ENCODE measurements around the gene SMARCAL1.

The SMARCAL1 gene

DNA sequence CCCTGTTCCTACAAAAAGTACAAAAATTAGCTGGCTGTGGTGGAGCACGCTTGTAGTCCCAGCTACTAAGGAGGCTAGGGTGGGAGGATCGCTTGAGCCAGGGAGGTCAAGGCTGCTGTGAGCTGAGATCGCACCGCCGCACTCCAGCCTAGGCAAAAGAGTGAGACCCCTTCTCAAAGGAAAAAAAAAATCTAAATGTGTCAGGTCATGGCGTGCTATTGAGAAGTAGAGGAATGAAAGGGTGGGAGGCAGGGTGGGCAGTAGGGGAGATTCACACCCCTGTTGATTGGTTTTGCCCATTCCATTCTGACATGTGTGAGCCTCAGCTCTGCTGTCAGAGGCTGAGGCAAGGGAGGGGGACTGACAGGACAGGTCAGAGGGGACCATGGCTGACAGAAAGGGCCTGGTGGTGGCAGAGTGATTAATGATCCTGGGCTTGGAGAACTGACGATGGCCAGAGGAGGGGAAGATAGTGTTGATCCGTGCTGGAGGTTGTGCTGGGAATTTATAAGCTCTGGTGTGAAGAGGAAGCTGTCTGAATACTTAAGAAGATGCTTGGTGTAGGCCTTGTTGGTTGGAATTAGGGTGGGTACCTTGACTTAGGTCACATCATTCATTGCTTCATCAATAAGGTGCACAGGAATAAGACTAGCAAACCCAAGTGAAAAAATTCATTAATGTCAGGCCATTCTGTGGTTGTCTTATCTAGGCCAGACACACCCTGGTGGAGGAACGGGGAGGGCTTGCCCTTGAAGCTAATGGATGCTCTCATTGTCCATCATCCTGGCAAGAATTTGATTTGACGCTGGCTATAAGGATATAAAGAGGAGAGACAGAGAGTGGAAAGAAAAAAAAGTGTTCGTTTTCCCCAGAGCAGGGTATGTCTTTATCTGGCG lies 19.1 kb upstream of the SMARCAL1 start:
- DNase-seq = no peak

DNA sequence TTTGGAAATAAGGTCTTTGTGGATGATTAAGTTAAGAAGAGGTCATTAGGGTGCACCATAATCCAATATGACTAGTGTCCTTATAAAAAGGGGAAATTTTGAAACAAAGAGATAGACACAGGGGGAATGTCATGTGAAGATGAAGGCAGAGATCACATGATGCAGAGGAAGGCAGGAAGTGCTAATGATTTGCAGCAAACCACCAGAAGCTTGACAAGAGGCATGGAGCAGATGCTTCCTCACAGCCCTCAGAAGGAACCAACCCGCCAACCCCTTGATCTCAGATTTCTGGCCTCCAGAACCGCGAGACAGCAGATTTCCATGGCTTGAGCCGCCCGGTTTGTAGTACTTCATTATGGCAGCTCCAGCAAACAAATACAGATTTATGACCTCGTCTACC lies 17.4 kb upstream of the SMARCAL1 start:
- DNase-seq = no peak

DNA sequence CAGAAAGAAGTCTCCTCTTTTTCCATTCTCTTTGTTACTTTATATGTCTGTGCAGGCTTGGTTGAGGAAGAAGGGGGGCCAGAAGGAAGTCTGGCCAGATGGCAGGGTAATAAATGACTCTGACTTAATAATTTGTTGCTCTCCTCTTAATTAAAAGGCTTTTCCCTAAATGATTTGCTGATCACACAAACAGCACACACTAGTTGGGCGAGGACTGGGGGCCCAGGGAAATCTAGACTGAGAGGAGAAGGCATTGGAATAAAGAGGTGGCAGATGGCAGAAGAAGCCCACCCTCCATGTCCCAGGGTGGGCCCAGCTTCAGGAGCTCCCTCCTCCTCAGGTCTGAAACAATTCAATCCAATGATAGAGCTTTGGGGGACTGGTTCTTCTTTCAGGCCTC lies 12.7 kb upstream of the SMARCAL1 start:
- no peak for DNase-seq

DNA sequence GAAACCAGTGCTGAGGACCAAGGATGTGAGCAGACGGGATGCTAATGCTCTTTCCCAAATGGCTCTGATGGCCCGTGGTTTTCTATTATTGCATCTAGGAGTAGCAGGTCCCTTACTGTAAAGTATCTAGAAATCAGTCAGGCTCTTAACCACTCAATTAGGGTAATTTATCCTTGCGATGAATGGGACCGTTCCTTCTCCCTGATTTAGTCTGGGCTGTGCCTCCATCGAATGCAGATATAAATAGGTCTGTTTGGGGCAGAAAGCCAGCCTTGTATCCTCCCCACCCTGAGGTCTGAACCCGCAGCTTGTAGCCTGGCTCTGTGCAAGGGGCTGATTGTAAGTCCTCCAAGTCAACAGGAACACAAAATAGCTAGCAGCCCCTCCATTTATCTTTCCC lies 9.5 kb upstream of the SMARCAL1 start:
- no peak for DNase-seq

DNA sequence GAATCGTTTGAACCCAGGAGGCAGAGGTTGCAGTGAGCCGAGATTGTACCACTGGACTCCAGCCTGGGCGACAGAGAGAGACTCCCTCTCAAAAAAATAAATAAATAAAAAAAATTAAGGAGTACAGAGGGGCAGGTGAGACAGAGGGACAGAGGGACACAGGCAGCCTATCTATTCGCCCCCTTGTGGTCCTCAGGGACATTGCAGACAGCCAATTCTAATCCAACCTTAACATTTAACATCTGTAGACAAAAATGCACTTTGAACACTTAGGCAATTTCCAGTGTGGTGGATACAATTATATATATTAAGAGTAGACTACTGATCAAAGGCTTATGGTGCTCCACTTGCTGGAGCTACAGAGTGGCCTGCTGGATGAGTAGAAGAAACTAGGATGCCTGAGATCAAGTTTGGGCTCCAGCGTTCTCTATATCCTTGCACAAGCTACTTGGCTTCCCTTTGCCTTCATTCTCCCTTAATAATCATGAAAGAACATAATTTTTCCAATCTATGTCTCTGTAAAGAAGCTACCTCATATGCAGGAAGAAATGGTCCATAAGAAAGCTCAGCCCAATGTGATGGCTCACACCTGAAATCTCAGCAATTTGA lies 8.2 kb upstream of the SMARCAL1 start:
- peak; percentile 4 for DNase-seq

DNA sequence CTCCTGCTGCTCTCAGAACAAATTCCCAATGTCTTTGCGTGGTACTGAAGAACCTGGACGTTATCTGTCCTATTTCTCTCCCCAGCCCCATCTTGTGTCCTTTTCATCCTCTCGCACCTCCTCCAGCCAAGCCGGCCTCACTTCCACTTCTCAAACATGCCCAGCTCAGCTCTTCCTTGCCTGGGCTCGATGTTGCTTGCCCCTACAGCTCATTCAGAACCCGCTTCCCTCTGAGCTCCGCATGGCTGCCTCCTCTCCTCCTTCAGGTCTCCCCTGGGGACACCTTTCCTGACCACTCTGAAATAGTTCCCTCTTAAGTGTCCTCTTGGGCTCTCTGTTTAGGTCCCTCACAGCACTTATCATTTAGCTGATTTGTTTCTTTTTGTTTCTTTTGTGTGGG lies 6.7 kb upstream of the SMARCAL1 start:
- DNase-seq = no peak

DNA sequence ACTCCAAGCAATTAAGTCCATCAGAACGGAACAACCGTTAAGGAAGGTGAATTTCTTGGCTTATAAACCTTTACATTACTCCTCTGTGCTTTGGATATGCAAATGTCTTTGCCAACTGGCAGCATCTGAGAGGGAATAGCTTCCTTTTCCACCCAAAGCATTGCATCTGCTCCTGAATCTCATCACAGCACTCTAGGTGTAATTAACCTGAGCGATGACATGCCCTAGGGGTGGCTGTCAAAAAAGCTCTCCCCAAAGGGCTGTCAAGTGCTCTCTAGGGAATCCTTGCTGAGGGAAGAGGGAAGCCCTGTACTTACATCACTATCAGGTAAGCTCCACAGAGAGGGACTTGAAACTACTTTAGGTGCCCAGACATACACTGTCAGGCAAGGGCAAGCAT lies 5.5 kb upstream of the SMARCAL1 start:
- DNase-seq = no peak

DNA sequence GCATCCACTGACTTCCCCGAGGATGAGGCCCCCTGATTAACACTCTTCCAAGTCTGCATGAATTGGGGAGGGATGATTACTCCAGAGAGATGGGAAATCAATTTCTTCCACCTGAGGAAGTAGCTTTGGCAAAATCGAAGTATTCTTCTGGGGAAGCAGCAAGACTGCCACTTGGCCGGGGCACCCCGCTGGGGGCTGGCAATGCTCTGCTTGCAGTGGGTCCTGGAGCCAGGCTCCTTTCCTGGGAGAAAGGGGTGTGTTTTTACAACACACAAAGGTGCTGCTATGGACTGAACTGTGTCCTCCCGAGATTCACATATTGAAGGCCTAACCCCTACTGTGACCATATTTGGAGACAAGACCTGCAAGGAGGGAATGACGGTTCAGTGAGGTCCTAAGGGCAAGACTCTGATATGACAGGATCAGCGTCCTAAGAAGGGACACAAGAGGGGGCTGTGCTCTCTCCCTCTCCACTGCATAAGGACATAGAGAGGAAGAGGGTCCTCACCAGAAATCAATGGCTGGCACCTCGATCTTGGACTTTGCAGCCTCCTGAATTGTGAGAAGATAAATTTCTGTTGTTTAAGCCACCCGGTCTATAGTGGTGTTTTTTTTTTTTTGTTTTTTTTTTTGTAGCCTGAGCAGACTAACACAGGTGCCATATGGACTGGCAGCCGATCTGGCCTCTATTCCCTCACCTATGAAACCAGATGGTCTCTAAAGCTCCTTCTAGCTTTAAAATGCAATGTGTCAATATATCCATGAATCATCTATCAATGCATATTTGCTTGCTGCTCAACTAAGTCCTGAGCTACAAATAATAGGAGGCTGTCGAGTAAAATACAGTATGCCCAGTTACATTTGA lies 3.6 kb upstream of the SMARCAL1 start:
- DNase-seq = no peak

DNA sequence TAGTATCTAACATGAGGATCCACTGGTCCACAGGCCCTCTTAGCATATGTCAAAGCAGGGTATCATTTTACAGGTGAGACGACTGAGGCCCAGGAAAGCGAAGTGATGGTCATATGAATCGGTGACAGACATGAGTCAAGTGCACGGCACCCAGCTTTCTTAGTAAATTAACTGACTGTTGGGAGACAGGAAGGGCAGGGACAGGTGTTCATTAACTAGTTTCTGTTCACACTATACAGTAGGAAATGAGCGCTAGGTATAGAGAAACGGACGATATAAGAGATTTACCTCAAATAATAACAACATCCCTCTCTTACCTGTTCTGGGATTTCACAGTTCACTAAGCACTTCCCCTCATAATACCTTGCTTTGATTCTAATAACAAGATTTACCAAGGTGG lies 1.7 kb upstream of the SMARCAL1 start:
- DNase-seq = no peak

DNA sequence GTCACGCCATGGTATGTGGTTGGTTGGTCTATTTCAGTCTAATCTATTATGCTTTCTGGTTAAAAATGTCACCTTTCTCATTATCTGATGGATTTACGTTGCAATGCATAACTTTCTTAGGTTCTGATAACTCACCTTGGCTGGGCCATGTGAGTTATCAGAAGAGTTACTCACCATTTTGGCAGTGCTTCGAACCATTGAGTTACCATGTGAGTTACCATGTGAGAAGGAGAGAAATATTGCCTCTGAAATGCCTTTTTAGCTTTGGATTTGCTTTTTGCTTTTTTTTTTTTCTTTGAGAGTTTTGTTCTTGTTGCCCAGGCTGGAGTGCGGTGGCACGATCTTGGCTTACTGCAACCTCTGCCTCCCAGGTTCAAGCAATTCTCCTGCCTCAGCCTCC lies 1.6 kb downstream of the SMARCAL1 start:
- DNase-seq = no peak

DNA sequence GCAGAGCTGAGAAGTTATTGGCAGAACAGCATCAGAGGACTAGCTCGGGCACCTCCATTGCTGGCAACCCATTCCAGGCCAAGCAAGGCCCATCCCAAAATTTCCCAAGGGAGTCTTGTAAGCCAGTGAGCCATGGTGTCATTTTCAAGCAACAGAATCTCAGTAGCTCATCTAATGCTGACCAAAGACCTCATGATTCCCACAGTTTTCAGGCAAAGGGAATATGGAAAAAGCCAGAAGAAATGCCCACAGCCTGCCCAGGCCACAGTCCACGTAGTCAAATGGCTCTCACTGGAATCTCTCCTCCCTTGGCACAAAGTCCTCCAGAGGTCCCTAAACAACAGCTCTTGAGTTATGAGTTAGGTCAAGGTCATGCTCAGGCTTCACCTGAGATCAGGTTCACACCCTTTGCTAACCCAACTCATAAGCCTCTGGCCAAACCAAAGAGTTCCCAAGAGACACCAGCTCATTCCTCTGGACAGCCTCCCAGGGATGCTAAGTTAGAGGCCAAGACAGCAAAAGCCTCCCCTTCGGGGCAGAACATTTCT lies 2.6 kb downstream of the SMARCAL1 start:
- DNase-seq = no peak

DNA sequence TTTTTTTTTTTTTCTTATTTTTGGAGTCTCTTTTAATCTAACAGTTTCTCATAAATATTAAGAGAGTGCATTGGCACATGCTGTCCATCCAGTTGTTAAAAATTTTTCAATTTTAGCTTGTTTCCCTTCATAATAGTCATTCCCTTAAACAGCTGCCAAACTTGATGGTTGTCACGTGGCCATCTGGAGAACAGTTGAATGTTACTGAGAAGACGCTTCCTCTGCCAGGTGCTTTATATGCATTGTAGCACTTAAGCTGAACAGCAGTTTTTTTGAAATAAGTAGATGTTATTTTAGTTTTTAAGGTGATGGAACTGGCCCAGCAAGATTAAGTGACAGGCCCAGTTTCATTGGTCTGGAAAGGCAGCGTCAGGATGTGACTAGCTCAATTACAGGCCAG lies 3.3 kb downstream of the SMARCAL1 start:
- no peak for DNase-seq

DNA sequence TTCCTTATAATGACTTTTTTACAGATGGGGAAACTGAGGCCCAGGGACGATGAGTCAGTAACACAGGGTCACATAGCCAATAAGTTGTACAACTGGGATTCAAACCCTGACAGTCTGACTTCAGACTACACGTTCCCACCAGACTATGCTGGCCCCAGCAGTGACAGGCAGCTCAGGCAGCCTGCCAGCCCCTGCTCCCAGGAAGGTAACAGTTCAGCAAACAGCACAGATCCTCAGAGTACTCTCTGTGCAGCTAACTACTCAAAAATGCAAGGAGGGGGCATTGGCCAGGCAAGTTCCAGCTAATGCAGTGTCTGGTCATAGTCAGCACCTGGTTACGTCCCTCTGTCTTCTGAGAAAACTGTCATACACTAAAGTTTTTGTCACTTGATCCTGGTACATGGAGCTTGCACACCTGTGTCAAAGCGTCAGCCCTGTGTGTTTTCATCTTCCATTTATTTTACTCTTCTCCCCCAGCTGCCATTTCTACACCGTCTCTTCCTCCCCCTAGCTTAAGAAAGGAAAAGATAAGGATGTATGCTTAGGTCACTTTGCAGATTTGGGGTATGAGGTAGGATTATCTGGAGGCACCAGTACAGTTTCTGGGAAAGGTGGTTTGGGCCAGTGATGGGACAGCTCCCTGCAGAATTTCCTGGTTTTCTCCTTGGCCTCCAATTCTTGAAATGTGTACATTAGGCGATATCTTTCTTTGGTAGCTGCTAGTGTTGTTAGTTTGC lies 4.5 kb downstream of the SMARCAL1 start:
- no peak for DNase-seq

DNA sequence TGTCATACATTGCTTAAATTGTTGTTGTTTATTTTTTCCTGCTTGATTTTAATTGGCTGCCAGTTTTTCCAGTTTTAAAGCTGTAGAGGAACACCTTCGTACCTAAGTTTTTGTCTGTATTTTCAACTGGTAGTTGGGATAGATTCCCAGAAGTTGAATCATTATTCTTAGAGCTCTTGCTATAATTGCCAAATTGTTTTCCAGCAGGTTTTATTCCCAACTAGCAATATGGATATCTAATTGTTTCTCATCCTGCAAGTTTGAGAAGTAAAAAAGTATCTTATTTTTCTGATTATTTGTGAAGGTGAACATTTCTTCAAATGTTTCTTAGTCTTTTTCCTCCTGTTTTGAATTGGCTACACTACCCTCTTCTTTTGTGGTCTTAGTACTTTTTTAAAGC lies 6.7 kb downstream of the SMARCAL1 start:
- no peak for DNase-seq

DNA sequence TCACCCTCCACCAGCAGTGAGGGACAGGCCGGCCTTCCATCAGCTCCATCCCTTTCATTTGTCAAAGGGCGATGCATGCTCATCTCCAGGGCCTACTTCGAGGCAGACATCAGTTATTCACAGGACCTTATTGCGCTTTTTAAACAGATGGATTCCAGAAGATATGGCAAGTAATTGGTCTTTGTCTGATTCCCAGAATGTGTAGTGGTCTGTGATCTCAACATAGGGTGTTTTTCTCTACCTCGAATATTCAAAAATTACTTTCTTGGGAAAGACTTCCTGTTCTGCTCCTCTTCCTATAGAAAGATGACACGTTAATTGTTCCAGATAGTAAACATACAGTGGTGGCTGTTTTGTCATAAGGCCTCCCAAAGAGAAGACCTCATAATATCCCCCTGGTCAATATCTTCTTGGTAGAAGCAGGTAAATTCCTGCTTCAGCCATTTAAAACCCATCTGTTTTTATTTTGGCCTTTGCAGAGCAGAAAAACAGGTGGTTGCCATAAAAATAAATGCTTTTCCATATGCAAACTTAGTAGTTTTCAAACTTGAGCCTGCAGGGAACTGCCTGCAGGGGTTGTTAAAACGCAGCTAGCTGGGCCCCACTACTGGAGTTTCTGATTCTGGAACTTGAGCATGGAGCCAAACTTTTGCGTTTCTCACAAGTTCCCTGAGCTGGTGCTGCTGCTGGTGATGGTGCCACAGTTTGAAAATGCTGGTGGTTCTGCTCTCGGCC lies 8.2 kb downstream of the SMARCAL1 start:
- DNase-seq = no peak

DNA sequence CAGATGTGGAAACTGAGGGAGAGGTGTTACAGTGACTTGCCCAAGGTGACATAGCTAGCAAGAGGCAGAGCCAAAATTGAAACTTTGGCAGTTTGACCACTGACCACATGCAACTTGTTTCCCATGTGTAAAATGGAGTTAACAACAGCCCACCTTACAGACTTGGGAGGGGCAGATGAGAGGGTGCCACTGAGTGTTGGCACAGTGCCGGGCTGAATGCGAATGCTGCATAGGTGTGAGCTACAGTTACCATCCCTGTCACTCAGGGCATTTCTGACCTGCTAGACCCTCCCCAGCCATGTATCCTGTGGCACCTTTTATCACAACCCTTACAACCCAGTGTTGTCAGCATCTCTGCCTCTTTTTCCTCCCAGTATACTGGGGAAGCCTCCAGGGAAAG lies 10.8 kb downstream of the SMARCAL1 start:
- DNase-seq = no peak

DNA sequence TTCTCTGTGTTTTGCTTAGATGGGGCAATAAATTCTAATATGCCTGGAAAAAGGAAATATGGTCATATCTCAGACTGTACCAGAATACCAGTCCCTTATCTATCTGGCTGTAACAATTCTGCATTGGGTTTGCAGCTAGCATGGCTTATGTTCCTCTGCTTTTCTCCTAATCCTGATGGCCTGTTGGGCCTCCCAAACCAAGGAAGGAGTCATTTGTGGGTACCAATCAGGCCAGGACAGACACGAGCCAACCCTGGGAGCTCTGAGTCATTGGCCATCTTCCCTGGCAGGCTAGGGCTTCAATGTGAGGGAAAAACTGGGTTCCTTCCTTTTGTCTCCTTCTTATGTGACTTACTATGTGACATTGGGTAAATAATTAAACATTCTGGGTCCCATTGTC lies 12.0 kb downstream of the SMARCAL1 start:
- no peak for DNase-seq

DNA sequence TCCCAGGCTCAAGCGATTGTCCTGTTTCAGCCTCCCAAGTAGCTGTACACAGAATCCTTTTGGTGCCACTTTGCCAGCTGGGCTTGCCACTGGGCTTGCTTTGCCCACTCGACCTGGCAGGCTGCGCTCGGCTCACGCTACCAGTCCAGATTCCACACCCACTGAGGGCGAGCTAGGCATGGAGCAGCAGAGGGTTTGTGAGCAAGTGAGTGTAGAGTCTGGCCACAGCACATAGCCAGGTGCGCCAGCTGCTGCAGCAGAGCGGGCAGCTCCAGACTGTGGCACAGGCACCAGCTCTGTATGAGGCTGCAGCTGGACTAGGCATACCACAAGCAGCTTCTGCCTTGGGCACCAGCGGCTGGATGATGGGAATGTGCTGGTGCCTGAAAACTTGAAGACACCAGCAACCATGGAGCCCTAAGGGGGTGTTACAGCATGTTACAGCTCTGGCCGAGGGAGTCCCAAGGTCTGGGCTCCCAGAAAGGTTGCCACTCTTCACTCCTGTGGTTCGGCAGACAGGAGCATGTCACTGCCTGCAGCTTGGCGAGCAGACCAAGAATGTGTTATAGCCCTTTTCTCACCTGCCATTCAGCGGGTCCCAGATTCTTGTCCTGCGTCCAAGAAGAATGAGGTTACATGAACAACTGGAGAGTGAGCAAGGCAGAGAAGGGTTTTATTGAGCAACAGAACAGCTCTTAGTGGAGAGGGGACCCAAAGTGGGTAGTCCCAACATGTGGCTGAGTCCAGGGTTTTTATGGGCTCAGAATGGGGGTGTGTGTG lies 12.9 kb downstream of the SMARCAL1 start:
- DNase-seq = no peak

DNA sequence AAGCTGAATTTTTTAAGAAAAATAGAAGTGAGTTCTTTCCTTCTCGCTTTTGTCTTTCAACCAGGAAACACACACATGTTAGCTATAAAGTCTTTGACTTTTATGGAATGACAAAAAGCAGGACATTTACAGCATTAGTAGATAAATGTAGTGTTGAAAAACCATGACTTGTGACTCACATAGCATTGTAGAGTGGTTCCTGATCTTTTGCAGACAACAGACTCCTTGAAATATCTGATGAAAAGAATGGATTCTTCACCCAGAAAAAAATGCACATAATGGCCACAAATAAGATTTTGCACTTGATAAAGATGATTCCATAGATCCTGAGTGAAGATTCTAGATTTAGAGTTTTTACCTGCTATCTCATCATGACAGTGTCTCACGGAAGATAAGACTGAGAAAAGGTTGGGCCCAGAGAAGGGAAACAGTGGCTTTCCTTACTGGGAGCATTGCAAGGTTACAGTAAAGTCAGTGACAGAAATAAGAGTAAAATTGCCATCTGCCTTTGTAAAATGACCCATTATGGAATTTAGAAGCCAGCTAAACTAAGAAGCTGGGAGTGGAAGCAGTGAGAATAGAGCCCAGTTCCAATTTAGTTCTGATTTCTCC lies 14.0 kb downstream of the SMARCAL1 start:
- no peak for DNase-seq

DNA sequence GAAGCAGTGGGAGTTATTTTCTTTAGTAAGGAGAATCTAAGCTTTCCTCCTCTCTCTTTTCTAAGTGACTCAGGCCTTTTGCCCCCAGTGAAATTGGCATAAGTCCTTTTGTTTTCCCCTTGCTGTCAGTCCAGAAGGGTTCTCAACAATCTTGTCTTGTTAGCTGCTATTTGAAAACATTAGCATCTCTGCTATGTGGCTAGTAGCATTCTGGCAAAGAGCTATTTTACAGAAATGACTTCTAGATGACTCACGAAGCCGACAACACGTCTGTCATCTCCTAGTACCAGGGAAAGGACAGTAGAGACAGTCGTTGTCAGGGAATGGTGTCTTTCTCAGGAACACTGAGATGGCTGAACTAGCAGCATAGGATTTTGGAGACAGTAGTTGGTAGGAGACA lies 14.7 kb downstream of the SMARCAL1 start:
- DNase-seq = no peak
